GM23338 (cell line): Measurements from ENCODE around the gene MRPL27. TPM values are rescaled to one million over a fixed set of nuclear protein-coding genes. Genes with fewer than 3 reads are reported as not detected.

ENCODE experiments used
- ATAC-seq: fragments of 200-7000 bp; cut with Tn5 transposase; 3 replicates; pipeline ENCODE4 v1.9.1; 2020
- DNase-seq: peaks from one replicate; pipeline ENCODE4 v3.0.0-alpha.2; 2015; ENCODE audit warnings: low spot score
- H2AFZ ChIP-seq: fragments of 200-600 bp; sonication (generic); 2 replicates; pipeline ENCODE4 v1.8.0; 2016; ENCODE audit warnings: antibody characterized with exemption, mild to moderate bottlenecking, moderate library complexity
- H3F3A ChIP-seq: fragments of 200-600 bp; sonication (generic); replicated peaks from 2 replicates; pipeline ENCODE4 v1.8.0; 2017; ENCODE audit warnings: antibody characterized with exemption, mixed run types, low read depth
- H3K27ac ChIP-seq: fragments of 200-600 bp; sonication (generic); 2 replicates; pipeline ENCODE4 v1.6.1; 2016; ENCODE audit warnings: low read depth
- H3K27me3 ChIP-seq: fragments of 200-600 bp; sonication (generic); 2 replicates; pipeline ENCODE4 v1.8.0; 2016; ENCODE audit warnings: mild to moderate bottlenecking, mixed run types, moderate library complexity; ENCODE audit not compliant: insufficient read depth
- H3K36me3 ChIP-seq: fragments of 200-600 bp; sonication (generic); 2 replicates; pipeline ENCODE4 v1.8.0; 2016; ENCODE audit warnings: mild to moderate bottlenecking; ENCODE audit not compliant: insufficient read depth
- H3K4me1 ChIP-seq: fragments of 200-600 bp; sonication (generic); 2 replicates; pipeline ENCODE4 v1.8.0; 2016; ENCODE audit warnings: mild to moderate bottlenecking, moderate library complexity; ENCODE audit not compliant: insufficient read depth
- H3K4me2 ChIP-seq: fragments of 200-600 bp; sonication (generic); 2 replicates; pipeline ENCODE4 v1.7.1; 2017; ENCODE audit warnings: mixed run types
- H3K4me3 ChIP-seq: fragments of 200-600 bp; sonication (generic); 2 replicates; pipeline ENCODE4 v1.6.1; 2016; ENCODE audit warnings: mixed run types
- H3K79me2 ChIP-seq: fragments of 200-600 bp; sonication (generic); replicated peaks from 2 replicates; pipeline ENCODE4 v1.8.0; 2017; ENCODE audit warnings: mild to moderate bottlenecking; ENCODE audit not compliant: insufficient read depth
- H3K9me2 ChIP-seq: fragments of 200-600 bp; sonication (generic); 2 replicates; pipeline ENCODE4 v1.8.0; 2017; ENCODE audit not compliant: insufficient read depth
- H4K20me1 ChIP-seq: fragments of 200-600 bp; sonication (generic); replicated peaks from 2 replicates; pipeline ENCODE4 v1.8.0; 2017; ENCODE audit warnings: mild to moderate bottlenecking; ENCODE audit not compliant: insufficient read depth
- H3K27ac Mint-ChIP-seq: 2 replicates; pipeline ENCODE4 v1.8.0; 2020; ENCODE audit warnings: inconsistent platforms, mild to moderate bottlenecking, moderate library complexity, mixed read lengths
- H3K27me3 Mint-ChIP-seq: 3 replicates; pipeline ENCODE4 v1.8.0; 2022; ENCODE audit warnings: low read depth, mild to moderate bottlenecking, moderate library complexity, mixed read lengths, inconsistent platforms; ENCODE audit not compliant: insufficient read depth, poor library complexity
- H3K36me3 Mint-ChIP-seq: 3 replicates; pipeline ENCODE4 v1.8.0; 2021; ENCODE audit warnings: low read depth, mild to moderate bottlenecking, inconsistent platforms, moderate library complexity, mixed read lengths
- H3K4me1 Mint-ChIP-seq: 3 replicates; pipeline ENCODE4 v1.8.0; 2020; ENCODE audit warnings: mild to moderate bottlenecking, inconsistent platforms, mixed read lengths
- H3K4me3 Mint-ChIP-seq: 3 replicates; pipeline ENCODE4 v1.8.0; 2021; ENCODE audit warnings: moderate library complexity, mild to moderate bottlenecking, inconsistent platforms, mixed read lengths
- H3K9me3 Mint-ChIP-seq: 3 replicates; pipeline ENCODE4 v1.8.0; 2020; ENCODE audit warnings: moderate library complexity, mild to moderate bottlenecking, inconsistent platforms, mixed read lengths
- EZH2 ChIP-seq: fragments of 200-600 bp; sonication (generic); IDR thresholded peaks from one replicate; pipeline ENCODE4 v1.8.0; 2017; ENCODE audit warnings: antibody characterized with exemption, mild to moderate bottlenecking, low read depth; ENCODE audit not compliant: unreplicated experiment
- JUNB ChIP-seq: IDR thresholded peaks from one replicate; pipeline ENCODE4 v1.6.1; 2016; ENCODE audit warnings: antibody characterized with exemption; ENCODE audit not compliant: unreplicated experiment
- NANOG ChIP-seq: IDR thresholded peaks from 2 replicates; pipeline ENCODE4 v1.6.1; 2016; ENCODE audit warnings: antibody characterized with exemption, borderline replicate concordance
- STAT1 ChIP-seq: IDR thresholded peaks from one replicate; pipeline ENCODE4 v1.6.1; 2016; ENCODE audit warnings: antibody characterized with exemption; ENCODE audit not compliant: unreplicated experiment
- ZNF331 ChIP-seq: fragments of 250-450 bp; sonication (Bioruptor Pico); IDR thresholded peaks from 2 replicates; pipeline ENCODE4 v1.5.0; 2020; ENCODE audit warnings: low read depth, mild to moderate bottlenecking, moderate library complexity
- polyA plus RNA-seq: library from polyadenylated mRNA; unstranded; fragments of >200 nt; fragmentation: Nextera tagmentation; extraction: Ambion mirVana; gene quantifications from 2 replicates; pipeline ENCODE4 v1.2.1, GENCODE V29; 2016
- total RNA-seq: library from RNA; depleted of rRNA; stranded (reverse); fragments of >200 nt; shearing (Covaris generic); gene quantifications from 2 replicates; pipeline ENCODE4 v1.2.3, GENCODE V29; 2014
- TF ChIP-seq, protein P1 (sequence below): IDR thresholded peaks from 2 replicates; pipeline ENCODE4 v1.6.1; 2016; ENCODE audit warnings: antibody characterized with exemption
- TF ChIP-seq, protein P2 (sequence below): fragments of 250-450 bp; sonication (Bioruptor Pico); IDR thresholded peaks from 2 replicates; pipeline ENCODE4 v1.5.0; 2020; ENCODE audit warnings: mild to moderate bottlenecking, moderate library complexity

The MRPL27 gene
- total and polyA plus RNA-seq, 2 experiments from 2014 or later, result 74.3 to 227 TPM

DNA sequence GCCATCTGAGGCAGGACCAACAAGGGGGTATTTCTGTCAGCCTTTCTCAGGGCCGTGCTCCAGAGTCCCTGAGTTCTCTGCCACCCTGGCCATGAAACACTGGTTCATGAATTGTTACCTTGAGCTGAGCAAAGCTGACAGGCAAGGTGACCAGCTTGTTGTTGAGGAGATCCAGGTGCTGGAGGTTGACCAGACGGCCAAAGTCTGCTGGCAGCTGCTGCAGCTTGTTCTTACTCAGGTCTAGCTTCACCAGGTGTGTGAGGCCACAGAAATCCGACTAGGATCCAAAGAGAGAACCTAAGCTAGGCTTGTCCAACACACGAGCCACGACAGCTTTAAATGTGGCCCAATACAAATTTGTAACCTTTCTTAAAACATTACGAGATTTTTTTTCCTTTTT, 19.6 kb upstream of the MRPL27 start:
- Mint-ChIP-seq H3K27me3 (peaks cover 4% of the 10 kb centered on the region), H3K27ac (no peak overlapping the region), H3K36me3 (peaks cover 72% of the 10 kb centered on the region), H3K4me3 (no peak overlapping the region), H3K4me1 (peaks cover 7% of the 10 kb centered on the region), H3K9me3 (no peaks in the 10 kb centered on the region)
- no peaks in the 10 kb centered on the region for H3K9me2 ChIP-seq
- no peaks in the 10 kb centered on the region for H3K27me3 ChIP-seq
- H3K27ac ChIP-seq, result no peak overlapping the region
- H4K20me1 ChIP-seq, result peaks cover 33% of the 10 kb centered on the region
- no peak overlapping the region for H3K4me2 ChIP-seq
- H3K79me2 ChIP-seq, result peaks cover 25% of the 10 kb centered on the region
- no peak overlapping the region for H3K4me3 ChIP-seq
- DNase-seq (no peak), ATAC-seq (no peak)
- no peaks in the 10 kb centered on the region; the same call in 1 of the 2 replicates for H3K4me1 ChIP-seq
- peaks cover 43% of the 10 kb centered on the region for H3K36me3 ChIP-seq
- no peak for TF ChIP-seq STAT1
- no peak overlapping the region for H2AFZ ChIP-seq
- no peaks in the 10 kb centered on the region for H3F3A ChIP-seq

DNA sequence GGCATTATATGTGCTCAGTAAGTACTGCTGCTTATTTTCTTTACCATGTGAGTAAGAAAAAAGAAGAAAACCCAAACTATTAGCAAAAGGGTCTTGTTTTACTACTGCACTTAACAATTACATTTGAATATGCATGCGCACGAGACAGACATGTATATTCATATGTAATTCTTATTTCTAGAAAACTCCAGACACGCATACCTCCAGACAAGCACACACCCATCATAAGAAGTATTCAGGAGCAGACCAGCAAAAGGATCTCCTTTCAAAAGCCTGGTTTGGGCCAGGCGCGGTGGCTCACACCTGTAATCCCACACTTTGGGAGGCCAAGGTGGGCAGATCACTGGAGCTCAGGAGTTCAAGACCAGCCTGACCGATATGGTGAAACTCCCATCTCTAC, 16.6 kb upstream of the MRPL27 start:
- Histone ChIP-seq H4K20me1 (peaks cover 23% of the 10 kb centered on the region), H3K27ac (no peak overlapping the region), H2AFZ (no peak overlapping the region), H3K27me3 (no peaks in the 10 kb centered on the region), H3K4me1 (no peaks in the 10 kb centered on the region), H3K9me2 (no peaks in the 10 kb centered on the region), H3F3A (no peaks in the 10 kb centered on the region), H3K79me2 (no peaks in the 10 kb centered on the region; the same call in 1 of the 2 replicates), H3K4me3 (no peak overlapping the region), H3K4me2 (no peak overlapping the region), H3K36me3 (peaks cover 52% of the 10 kb centered on the region)
- Mint-ChIP-seq H3K4me1 (no peaks in the 10 kb centered on the region), H3K36me3 (peaks cover 95% of the 10 kb centered on the region), H3K27ac (no peak overlapping the region), H3K4me3 (no peak overlapping the region), H3K9me3 (no peaks in the 10 kb centered on the region), H3K27me3 (peaks cover 5% of the 10 kb centered on the region)
- TF ChIP-seq, protein P1, sequence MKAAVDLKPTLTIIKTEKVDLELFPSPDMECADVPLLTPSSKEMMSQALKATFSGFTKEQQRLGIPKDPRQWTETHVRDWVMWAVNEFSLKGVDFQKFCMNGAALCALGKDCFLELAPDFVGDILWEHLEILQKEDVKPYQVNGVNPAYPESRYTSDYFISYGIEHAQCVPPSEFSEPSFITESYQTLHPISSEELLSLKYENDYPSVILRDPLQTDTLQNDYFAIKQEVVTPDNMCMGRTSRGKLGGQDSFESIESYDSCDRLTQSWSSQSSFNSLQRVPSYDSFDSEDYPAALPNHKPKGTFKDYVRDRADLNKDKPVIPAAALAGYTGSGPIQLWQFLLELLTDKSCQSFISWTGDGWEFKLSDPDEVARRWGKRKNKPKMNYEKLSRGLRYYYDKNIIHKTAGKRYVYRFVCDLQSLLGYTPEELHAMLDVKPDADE, result no peak
- TF ChIP-seq JUNB, result no peak
- ATAC-seq (no peak), DNase-seq (no peak)

DNA sequence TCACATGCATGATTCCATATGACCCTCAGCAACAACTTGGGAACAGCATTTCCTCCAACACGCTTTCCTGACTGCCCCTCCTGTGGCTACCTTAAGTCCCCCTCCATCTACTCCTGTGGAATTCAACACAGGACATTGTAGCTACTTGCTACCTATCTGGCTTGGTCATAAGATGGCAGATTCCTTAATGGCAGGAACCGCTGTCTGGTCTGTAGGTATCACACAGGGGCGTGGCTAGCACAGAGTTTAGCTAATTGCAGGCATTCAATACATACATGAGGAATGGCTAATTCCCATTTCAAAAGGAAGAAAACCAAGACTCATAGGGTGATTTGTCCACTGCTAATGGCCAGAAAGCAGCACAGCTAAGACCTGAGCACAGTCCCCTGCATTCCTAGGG, 15.7 kb upstream of the MRPL27 start:
- H4K20me1 ChIP-seq, result peaks cover 16% of the 10 kb centered on the region
- TF ChIP-seq NANOG, result no peak
- TF ChIP-seq JUNB, result no peak
- TF ChIP-seq EZH2, result no peak
- TF ChIP-seq, protein P2, sequence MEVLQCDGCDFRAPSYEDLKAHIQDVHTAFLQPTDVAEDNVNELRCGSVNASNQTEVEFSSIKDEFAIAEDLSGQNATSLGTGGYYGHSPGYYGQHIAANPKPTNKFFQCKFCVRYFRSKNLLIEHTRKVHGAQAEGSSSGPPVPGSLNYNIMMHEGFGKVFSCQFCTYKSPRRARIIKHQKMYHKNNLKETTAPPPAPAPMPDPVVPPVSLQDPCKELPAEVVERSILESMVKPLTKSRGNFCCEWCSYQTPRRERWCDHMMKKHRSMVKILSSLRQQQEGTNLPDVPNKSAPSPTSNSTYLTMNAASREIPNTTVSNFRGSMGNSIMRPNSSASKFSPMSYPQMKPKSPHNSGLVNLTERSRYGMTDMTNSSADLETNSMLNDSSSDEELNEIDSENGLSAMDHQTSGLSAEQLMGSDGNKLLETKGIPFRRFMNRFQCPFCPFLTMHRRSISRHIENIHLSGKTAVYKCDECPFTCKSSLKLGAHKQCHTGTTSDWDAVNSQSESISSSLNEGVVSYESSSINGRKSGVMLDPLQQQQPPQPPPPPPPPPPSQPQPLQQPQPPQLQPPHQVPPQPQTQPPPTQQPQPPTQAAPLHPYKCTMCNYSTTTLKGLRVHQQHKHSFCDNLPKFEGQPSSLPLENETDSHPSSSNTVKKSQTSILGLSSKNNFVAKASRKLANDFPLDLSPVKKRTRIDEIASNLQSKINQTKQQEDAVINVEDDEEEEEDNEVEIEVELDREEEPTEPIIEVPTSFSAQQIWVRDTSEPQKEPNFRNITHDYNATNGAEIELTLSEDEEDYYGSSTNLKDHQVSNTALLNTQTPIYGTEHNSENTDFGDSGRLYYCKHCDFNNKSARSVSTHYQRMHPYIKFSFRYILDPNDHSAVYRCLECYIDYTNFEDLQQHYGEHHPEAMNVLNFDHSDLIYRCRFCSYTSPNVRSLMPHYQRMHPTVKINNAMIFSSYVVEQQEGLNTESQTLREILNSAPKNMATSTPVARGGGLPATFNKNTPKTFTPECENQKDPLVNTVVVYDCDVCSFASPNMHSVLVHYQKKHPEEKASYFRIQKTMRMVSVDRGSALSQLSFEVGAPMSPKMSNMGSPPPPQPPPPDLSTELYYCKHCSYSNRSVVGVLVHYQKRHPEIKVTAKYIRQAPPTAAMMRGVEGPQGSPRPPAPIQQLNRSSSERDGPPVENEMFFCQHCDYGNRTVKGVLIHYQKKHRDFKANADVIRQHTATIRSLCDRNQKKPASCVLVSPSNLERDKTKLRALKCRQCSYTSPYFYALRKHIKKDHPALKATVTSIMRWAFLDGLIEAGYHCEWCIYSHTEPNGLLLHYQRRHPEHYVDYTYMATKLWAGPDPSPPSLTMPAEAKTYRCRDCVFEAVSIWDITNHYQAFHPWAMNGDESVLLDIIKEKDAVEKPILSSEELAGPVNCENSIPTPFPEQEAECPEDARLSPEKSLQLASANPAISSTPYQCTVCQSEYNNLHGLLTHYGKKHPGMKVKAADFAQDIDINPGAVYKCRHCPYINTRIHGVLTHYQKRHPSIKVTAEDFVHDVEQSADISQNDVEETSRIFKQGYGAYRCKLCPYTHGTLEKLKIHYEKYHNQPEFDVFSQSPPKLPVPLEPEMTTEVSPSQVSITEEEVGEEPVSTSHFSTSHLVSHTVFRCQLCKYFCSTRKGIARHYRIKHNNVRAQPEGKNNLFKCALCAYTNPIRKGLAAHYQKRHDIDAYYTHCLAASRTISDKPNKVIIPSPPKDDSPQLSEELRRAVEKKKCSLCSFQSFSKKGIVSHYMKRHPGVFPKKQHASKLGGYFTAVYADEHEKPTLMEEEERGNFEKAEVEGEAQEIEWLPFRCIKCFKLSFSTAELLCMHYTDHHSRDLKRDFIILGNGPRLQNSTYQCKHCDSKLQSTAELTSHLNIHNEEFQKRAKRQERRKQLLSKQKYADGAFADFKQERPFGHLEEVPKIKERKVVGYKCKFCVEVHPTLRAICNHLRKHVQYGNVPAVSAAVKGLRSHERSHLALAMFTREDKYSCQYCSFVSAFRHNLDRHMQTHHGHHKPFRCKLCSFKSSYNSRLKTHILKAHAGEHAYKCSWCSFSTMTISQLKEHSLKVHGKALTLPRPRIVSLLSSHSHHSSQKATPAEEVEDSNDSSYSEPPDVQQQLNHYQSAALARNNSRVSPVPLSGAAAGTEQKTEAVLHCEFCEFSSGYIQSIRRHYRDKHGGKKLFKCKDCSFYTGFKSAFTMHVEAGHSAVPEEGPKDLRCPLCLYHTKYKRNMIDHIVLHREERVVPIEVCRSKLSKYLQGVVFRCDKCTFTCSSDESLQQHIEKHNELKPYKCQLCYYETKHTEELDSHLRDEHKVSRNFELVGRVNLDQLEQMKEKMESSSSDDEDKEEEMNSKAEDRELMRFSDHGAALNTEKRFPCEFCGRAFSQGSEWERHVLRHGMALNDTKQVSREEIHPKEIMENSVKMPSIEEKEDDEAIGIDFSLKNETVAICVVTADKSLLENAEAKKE (CRISPR knock-in tag), result no peak
- TF ChIP-seq ZNF331 (CRISPR knock-in tag), result no peak

More for the DNA sequence above, 15.7 kb upstream of the MRPL27 start:
- H3K27me3 ChIP-seq, result no peaks in the 10 kb centered on the region
- H3K9me2 ChIP-seq, result no peaks in the 10 kb centered on the region
- no peak overlapping the region for H3K27ac ChIP-seq
- H3K36me3 Mint-ChIP-seq, result peaks cover 92% of the 10 kb centered on the region
- peaks cover 52% of the 10 kb centered on the region for H3K36me3 ChIP-seq
- ATAC-seq, result no peak
- H3K27me3 Mint-ChIP-seq, result peaks cover 5% of the 10 kb centered on the region
- no peak for DNase-seq
- H3F3A ChIP-seq, result no peaks in the 10 kb centered on the region
- H3K4me1 Mint-ChIP-seq, result no peaks in the 10 kb centered on the region
- H3K4me2 ChIP-seq, result no peak overlapping the region
- H3K4me1 ChIP-seq, result no peaks in the 10 kb centered on the region
- H3K4me3 ChIP-seq, result no peak overlapping the region
- H3K9me3 Mint-ChIP-seq, result no peaks in the 10 kb centered on the region
- H2AFZ ChIP-seq, result no peak overlapping the region
- no peaks in the 10 kb centered on the region; the same call in 1 of the 2 replicates for H3K79me2 ChIP-seq
- H3K4me3 Mint-ChIP-seq, result no peak overlapping the region
- H3K27ac Mint-ChIP-seq, result no peak overlapping the region
